Activated CD4-positive, alpha-beta memory T cell treated with anti-CD3 and anti-CD28 coated beads for 36 hours (primary cell): ENCODE measurements around the gene ADCY1. TPM values are rescaled to one million over a fixed set of nuclear protein-coding genes. Genes with fewer than 3 reads are reported as not detected.

Source experiments
- CTCF ChIA-PET: fragments of 350-600 bp; sonication (Branson Sonifier 250); formaldehyde crosslinking; loops from one replicate; lab custom pipeline; 2021; ENCODE audit warnings: antibody characterized with exemption, inconsistent platforms; lab: Charles Lee
- POLR2A ChIA-PET: fragments of 350-600 bp; sonication (Branson Sonifier 250); formaldehyde crosslinking; loops from one replicate; lab custom pipeline; 2021; ENCODE audit warnings: antibody characterized with exemption; lab: Charles Lee
- DNase-seq: peaks from one replicate; pipeline ENCODE4 v3.0.0-alpha.2; 2020
- H3K27ac Mint-ChIP-seq: one replicate; pipeline ENCODE4 v1.8.0; 2021; ENCODE audit warnings: mixed read lengths
- H3K27me3 Mint-ChIP-seq: one replicate; pipeline ENCODE4 v1.8.0; 2021; ENCODE audit warnings: mixed read lengths
- H3K36me3 Mint-ChIP-seq: one replicate; pipeline ENCODE4 v1.8.0; 2021; ENCODE audit warnings: mixed read lengths
- H3K4me1 Mint-ChIP-seq: one replicate; pipeline ENCODE4 v1.8.0; 2021; ENCODE audit warnings: low read depth, mixed read lengths
- H3K4me3 Mint-ChIP-seq: one replicate; pipeline ENCODE4 v1.8.0; 2021; ENCODE audit warnings: mild to moderate bottlenecking, mixed read lengths
- H3K9me3 Mint-ChIP-seq: one replicate; pipeline ENCODE4 v1.8.0; 2021; ENCODE audit warnings: mixed read lengths
- intact Hi-C: fragments of 100-400 bp; cut with micrococcal nuclease; formaldehyde crosslinking; loops from one replicate; pipeline ENCODE4 v1.15.1; 2023
- total RNA-seq, 2 experiments: library from RNA; stranded (reverse); gene quantifications; one replicate each; pipeline ENCODE4 v1.2.3, GENCODE V29; 2021

ADCY1 gene
- total RNA-seq, 2 experiments from 2014 or later, result 0.57 to 0.58 TPM

- ChIA-PET CTCF (no interaction called here), POLR2A (no interaction called here)
- intact Hi-C loops, result no loop called here
- no peak overlapping the region for H3K27ac Mint-ChIP-seq
- no peak for DNase-seq
- H3K4me1 Mint-ChIP-seq, result no peaks in the 10 kb centered on the region
- H3K36me3 Mint-ChIP-seq, result no peaks in the 10 kb centered on the region
- peaks cover 10% of the 10 kb centered on the region for H3K9me3 Mint-ChIP-seq
- no peak overlapping the region for H3K4me3 Mint-ChIP-seq
- H3K27me3 Mint-ChIP-seq, result no peaks in the 10 kb centered on the region
These were observed 50.2 kb downstream of the ADCY1 start for GRCh38 chr7:45624392-45624760.

- DNase-seq, result no peak
- CTCF ChIA-PET, result no interaction called here
- Mint-ChIP-seq H3K36me3 (no peaks in the 10 kb centered on the region), H3K4me1 (no peaks in the 10 kb centered on the region), H3K27ac (no peak overlapping the region), H3K27me3 (no peaks in the 10 kb centered on the region), H3K9me3 (peaks cover 10% of the 10 kb centered on the region), H3K4me3 (no peak overlapping the region)
- POLR2A ChIA-PET, result no interaction called here
- intact Hi-C loops, result no loop called here
These were observed 50.9 kb downstream of the ADCY1 start for GRCh38 chr7:45625067-45625466.

DNA sequence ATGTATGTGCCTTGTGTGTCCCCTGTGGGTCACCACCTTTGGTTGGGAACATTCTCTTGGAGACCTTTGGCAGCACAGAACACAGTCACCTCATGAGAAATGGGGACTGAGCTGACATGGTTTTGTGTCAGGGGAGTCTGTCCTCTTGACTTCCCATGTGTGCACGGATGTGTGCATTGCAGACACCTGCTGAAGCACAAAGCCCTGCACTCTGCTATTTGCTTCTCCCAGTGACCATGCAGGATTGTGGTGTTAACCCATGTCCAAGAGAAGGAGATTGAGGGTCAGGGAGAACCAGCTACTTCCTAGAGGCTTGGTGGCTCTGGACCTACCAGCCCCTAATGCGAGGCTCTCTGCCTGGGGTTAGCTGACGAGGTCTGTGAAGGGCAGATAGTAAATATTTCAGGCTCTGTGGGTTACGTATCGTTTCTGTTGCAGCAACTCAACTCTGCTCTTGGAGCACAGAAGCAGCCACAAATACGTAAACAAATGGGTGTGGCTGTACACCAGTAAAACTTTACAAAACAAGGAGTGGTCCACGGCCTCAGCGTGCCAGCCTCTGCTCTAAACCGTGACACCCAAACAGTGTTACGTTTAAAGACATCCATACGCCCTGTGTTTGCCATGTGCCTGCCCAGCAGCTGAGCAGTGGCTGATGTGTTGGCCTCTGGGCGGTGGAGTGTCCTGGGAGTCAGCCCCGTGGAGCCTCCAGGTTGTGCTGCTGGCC lies 51.7 kb downstream of the ADCY1 start:
- Mint-ChIP-seq H3K4me3 (no peak overlapping the region), H3K27me3 (no peaks in the 10 kb centered on the region), H3K4me1 (no peaks in the 10 kb centered on the region), H3K9me3 (peaks cover 4% of the 10 kb centered on the region), H3K36me3 (no peaks in the 10 kb centered on the region), H3K27ac (no peak overlapping the region)
- intact Hi-C loops, result no loop called here
- ChIA-PET POLR2A (no interaction called here), CTCF (no interaction called here)
- no peak for DNase-seq

GRCh38 chr7:45626441-45627430 lies 52.6 kb downstream of the ADCY1 start:
- Mint-ChIP-seq H3K9me3 (peaks cover 3% of the 10 kb centered on the region), H3K36me3 (no peaks in the 10 kb centered on the region), H3K4me3 (no peak overlapping the region), H3K27me3 (no peaks in the 10 kb centered on the region), H3K27ac (no peak overlapping the region), H3K4me1 (no peaks in the 10 kb centered on the region)
- ChIA-PET CTCF (no interaction called here), POLR2A (no interaction called here)
- intact Hi-C loops, result no loop called here
- DNase-seq, result no peak

DNA sequence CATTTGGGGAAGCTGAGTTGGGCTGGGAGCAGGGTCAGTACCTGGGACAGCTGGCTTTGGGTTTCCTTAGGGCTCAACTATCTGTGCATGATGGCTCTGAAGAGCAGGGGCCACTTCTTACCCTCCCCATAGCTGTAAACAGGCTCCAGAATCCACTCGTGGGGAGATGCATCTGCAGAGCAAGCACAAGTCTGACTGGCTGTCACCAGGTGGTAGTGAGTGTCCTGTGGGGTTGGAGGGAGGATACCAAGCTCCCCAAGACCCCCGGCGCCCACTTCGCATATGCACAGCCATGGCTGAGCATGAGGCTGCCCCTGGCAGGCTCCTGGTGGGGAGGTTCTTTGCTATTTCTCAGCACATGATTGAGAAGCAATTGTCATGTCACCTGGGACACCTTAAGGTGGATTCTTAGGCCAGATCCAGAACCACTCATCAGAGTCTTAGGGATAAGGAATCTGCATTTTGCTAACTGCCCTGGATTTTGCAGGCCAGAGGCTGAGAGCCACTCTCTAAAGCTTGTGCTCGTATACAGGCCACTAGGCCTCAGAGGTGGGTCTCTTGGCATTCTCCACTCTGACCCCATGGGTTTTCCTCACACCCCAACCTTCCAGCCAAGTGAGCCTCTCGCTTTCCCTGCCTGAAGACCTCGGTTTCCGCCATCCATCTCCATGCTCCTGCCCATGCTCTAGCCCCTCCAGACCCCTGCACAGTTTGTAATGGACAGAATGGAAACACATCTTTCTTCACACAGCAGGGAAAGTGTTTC lies 53.7 kb downstream of the ADCY1 start:
- no peaks in the 10 kb centered on the region for H3K4me1 Mint-ChIP-seq
- no peak overlapping the region for H3K4me3 Mint-ChIP-seq
- CTCF ChIA-PET, result no interaction called here
- DNase-seq, result no peak
- POLR2A ChIA-PET, result no interaction called here
- no peaks in the 10 kb centered on the region for H3K27me3 Mint-ChIP-seq
- intact Hi-C loops, result no loop called here
- H3K27ac Mint-ChIP-seq, result no peak overlapping the region
- H3K36me3 Mint-ChIP-seq, result no peaks in the 10 kb centered on the region
- peaks cover 3% of the 10 kb centered on the region for H3K9me3 Mint-ChIP-seq

DNA sequence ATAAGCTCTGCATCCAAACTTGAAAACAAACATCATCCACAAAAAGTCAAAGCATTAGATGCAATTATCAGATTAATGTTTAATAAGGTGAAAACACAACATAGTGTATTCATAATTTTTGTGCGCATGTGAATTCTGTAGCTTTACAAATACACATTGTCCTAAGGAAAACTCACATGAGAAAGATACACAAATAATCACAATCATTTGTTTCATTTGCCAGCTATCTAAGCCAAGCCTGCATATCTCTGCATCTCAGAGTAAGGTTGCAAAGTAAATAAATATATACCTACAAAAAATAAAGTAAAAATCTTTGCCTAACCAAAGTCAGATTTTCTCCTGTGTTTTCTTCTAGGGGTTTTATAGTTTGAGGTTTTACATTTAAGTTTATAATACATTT lies 57.4 kb downstream of the ADCY1 start:
- H3K9me3 Mint-ChIP-seq, result peaks cover 3% of the 10 kb centered on the region
- intact Hi-C loops, result no loop called here
- H3K4me1 Mint-ChIP-seq, result no peaks in the 10 kb centered on the region
- H3K36me3 Mint-ChIP-seq, result no peaks in the 10 kb centered on the region
- no peak overlapping the region for H3K27ac Mint-ChIP-seq
- no peak overlapping the region for H3K4me3 Mint-ChIP-seq
- DNase-seq, result no peak
- CTCF ChIA-PET, result no interaction called here
- POLR2A ChIA-PET, result no interaction called here
- H3K27me3 Mint-ChIP-seq, result peaks cover 2% of the 10 kb centered on the region

GRCh38 chr7:45636733-45637132 lies 62.6 kb downstream of the ADCY1 start:
- Mint-ChIP-seq H3K9me3 (no peaks in the 10 kb centered on the region), H3K4me3 (no peak overlapping the region), H3K27ac (no peak overlapping the region), H3K36me3 (no peaks in the 10 kb centered on the region), H3K27me3 (peaks cover 2% of the 10 kb centered on the region), H3K4me1 (no peaks in the 10 kb centered on the region)
- intact Hi-C loops, result no loop called here
- no peak for DNase-seq
- ChIA-PET POLR2A (no interaction called here), CTCF (no interaction called here)

- Mint-ChIP-seq H3K27me3 (peaks cover 2% of the 10 kb centered on the region), H3K9me3 (no peaks in the 10 kb centered on the region), H3K27ac (no peak overlapping the region), H3K4me3 (no peak overlapping the region), H3K4me1 (no peaks in the 10 kb centered on the region), H3K36me3 (no peaks in the 10 kb centered on the region)
- ChIA-PET POLR2A (no interaction called here), CTCF (no interaction called here)
- intact Hi-C loops, result no loop called here
- no peak for DNase-seq
These were observed 64.7 kb downstream of the ADCY1 start for GRCh38 chr7:45638916-45639315.

DNA sequence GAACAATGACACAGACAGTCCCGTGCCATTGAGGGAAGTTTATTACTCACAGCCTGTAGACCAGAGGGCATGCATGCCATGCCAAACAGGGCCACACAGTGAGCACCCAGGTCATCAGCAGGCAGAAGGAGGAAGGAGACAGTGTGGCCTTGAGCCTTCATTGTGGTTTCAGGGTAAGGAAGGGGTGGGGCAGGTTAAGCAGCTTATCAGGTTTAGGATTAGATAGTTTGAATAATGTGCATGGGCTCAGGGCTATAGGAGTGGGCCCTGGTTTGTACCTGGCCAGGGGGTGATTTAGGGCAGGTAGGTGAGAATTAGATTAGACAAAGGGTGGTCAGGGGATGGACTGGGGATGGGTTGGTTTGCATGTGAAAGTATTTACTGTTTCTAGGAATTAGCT lies 67.9 kb downstream of the ADCY1 start:
- ChIA-PET CTCF (no interaction called here), POLR2A (no interaction called here)
- Mint-ChIP-seq H3K9me3 (no peaks in the 10 kb centered on the region), H3K27me3 (no peaks in the 10 kb centered on the region), H3K27ac (no peak overlapping the region), H3K4me1 (no peaks in the 10 kb centered on the region), H3K4me3 (no peak overlapping the region), H3K36me3 (no peaks in the 10 kb centered on the region)
- intact Hi-C loops, result no loop called here
- no peak for DNase-seq

GRCh38 chr7:45643630-45644029 lies 69.5 kb downstream of the ADCY1 start:
- Mint-ChIP-seq H3K27me3 (no peaks in the 10 kb centered on the region), H3K27ac (no peak overlapping the region), H3K36me3 (no peaks in the 10 kb centered on the region), H3K4me3 (no peak overlapping the region), H3K9me3 (no peaks in the 10 kb centered on the region), H3K4me1 (no peaks in the 10 kb centered on the region)
- ChIA-PET CTCF (no interaction called here), POLR2A (no interaction called here)
- intact Hi-C loops, result no loop called here
- no peak for DNase-seq

GRCh38 chr7:45644237-45644636 lies 70.1 kb downstream of the ADCY1 start:
- Mint-ChIP-seq H3K4me3 (no peak overlapping the region), H3K4me1 (no peaks in the 10 kb centered on the region), H3K9me3 (no peaks in the 10 kb centered on the region), H3K36me3 (no peaks in the 10 kb centered on the region), H3K27me3 (no peaks in the 10 kb centered on the region), H3K27ac (no peak overlapping the region)
- POLR2A ChIA-PET, result no interaction called here
- CTCF ChIA-PET, result no interaction called here
- no peak for DNase-seq
- intact Hi-C loops, result no loop called here
